ENCODE data around the gene ANKRD13B. TPM values are rescaled to one million over a fixed set of nuclear protein-coding genes. Genes with fewer than 3 reads are reported as not detected.

The ANKRD13B gene
- polyA plus RNA-seq, 4 donors: 7.5 to 13.4 (median 9.3) TPM

Other genes starting within 250 kb of the ANKRD13B start
- 10 to 100 TPM; 43.9 to 48.7 (median 48.1) TPM for gene TAOK1, start 202.8 kb upstream of the ANKRD13B start, polyA plus RNA-seq (ENCODE audit: insufficient read length in 4 of 4)
- gene ABHD15, start 26.1 kb upstream of the ANKRD13B start, polyA plus RNA-seq (ENCODE audit: insufficient read length in 4 of 4): 1 to 10 TPM; 7.0 to 7.6 (median 7.6) TPM
- 10 to 100 TPM; 30.8 to 50.8 (median 31.4) TPM for gene TP53I13, start 24.4 kb upstream of the ANKRD13B start, polyA plus RNA-seq (ENCODE audit: insufficient read length in 4 of 4)
- 10 to 100 TPM; 42.0 to 49.8 (median 45.6) TPM for gene GIT1, start 3.5 kb upstream of the ANKRD13B start, polyA plus RNA-seq (ENCODE audit: insufficient read length in 4 of 4)
- 1 to 10 TPM; 1.8 to 3.5 (median 3.1) TPM for gene CORO6, start 29.8 kb downstream of the ANKRD13B start, polyA plus RNA-seq (ENCODE audit: insufficient read length in 4 of 4)

Measured in right renal pelvis (tissue), 4 donors.